Measurements from ENCODE around the gene IL2RA.

- TF ChIP-seq CTCF (IDR thresholded peaks at IDR 0.05), result no peak
- TF ChIP-seq EP300 (IDR thresholded peaks at IDR 0.05), result no peak
Observed at GRCh38 chr10:6024334-6024682, 37.9 kb downstream of the IL2RA start.
